Endothelial cell (in vitro differentiated cells): ENCODE measurements around the gene CRK. TPM values are rescaled to one million over a fixed set of nuclear protein-coding genes. Genes with fewer than 3 reads are reported as not detected.

Experiments used
- DNase-seq: peaks from one replicate; pipeline ENCODE4 v3.0.0; 2021; ENCODE audit warnings: low spot score
- H3K27ac Mint-ChIP-seq: one replicate; pipeline ENCODE4 v1.8.0; 2021; ENCODE audit warnings: mixed read lengths, inconsistent platforms; ENCODE audit not compliant: unreplicated experiment
- H3K27me3 Mint-ChIP-seq: one replicate; pipeline ENCODE4 v1.8.0; 2021; ENCODE audit warnings: mild to moderate bottlenecking, moderate library complexity, mixed read lengths, inconsistent platforms; ENCODE audit not compliant: unreplicated experiment
- H3K36me3 Mint-ChIP-seq: one replicate; pipeline ENCODE4 v1.8.0; 2021; ENCODE audit warnings: mild to moderate bottlenecking, low read depth, mixed read lengths, inconsistent platforms; ENCODE audit not compliant: unreplicated experiment
- H3K4me1 Mint-ChIP-seq: one replicate; pipeline ENCODE4 v1.8.0; 2021; ENCODE audit warnings: mild to moderate bottlenecking, mixed read lengths, inconsistent platforms; ENCODE audit not compliant: unreplicated experiment
- H3K4me3 Mint-ChIP-seq: one replicate; pipeline ENCODE4 v1.8.0; 2021; ENCODE audit warnings: mild to moderate bottlenecking, mixed read lengths, inconsistent platforms; ENCODE audit not compliant: unreplicated experiment
- H3K9me3 Mint-ChIP-seq: one replicate; pipeline ENCODE4 v1.8.0; 2021; ENCODE audit warnings: mixed read lengths, inconsistent platforms; ENCODE audit not compliant: unreplicated experiment
- CTCF ChIP-seq: fragments of 200-600 bp; sonication (generic); IDR thresholded peaks from one replicate; pipeline ENCODE4 v1.5.0; 2021; ENCODE audit warnings: antibody characterized with exemption; ENCODE audit not compliant: unreplicated experiment
- total RNA-seq: library from RNA; stranded (reverse); fragmentation: NEBNext Ultra II Directional; extraction: Animal tissue kit (Norgen Biotek cat#: 25700); gene quantifications from one replicate; pipeline ENCODE4 v1.2.1, GENCODE V29; 2021; ENCODE audit not compliant: unreplicated experiment

Gene CRK
- total RNA-seq, 1 donor from 2014 or later = 119 TPM

GRCh38 chr17:1471490-1471889 lies 15.5 kb upstream of the CRK start:
- DNase-seq = no peak
- Mint-ChIP-seq H3K4me3 (no peak overlapping the region), H3K27me3 (peaks cover 8% of the 10 kb centered on the region), H3K4me1 (peaks cover 3% of the 10 kb centered on the region), H3K36me3 (peaks cover 38% of the 10 kb centered on the region), H3K27ac (no peak overlapping the region), H3K9me3 (no peaks in the 10 kb centered on the region)
- TF ChIP-seq CTCF = no peak

GRCh38 chr17:1470755-1471462 lies 14.9 kb upstream of the CRK start:
- Mint-ChIP-seq H3K4me3 (no peak overlapping the region), H3K4me1 (peaks cover 3% of the 10 kb centered on the region), H3K27me3 (peaks cover 8% of the 10 kb centered on the region), H3K9me3 (no peaks in the 10 kb centered on the region), H3K27ac (no peak overlapping the region), H3K36me3 (peaks cover 38% of the 10 kb centered on the region)
- DNase-seq = no peak
- TF ChIP-seq CTCF = no peak

GRCh38 chr17:1470071-1470754 lies 14.2 kb upstream of the CRK start:
- no peak overlapping the region for H3K4me3 Mint-ChIP-seq
- H3K27ac Mint-ChIP-seq = no peak overlapping the region
- no peak for TF ChIP-seq CTCF
- H3K27me3 Mint-ChIP-seq = peaks cover 8% of the 10 kb centered on the region
- H3K9me3 Mint-ChIP-seq = no peaks in the 10 kb centered on the region
- no peaks in the 10 kb centered on the region for H3K4me1 Mint-ChIP-seq
- H3K36me3 Mint-ChIP-seq = peaks cover 34% of the 10 kb centered on the region
- no peak for DNase-seq

- Mint-ChIP-seq H3K27me3 (peaks cover 8% of the 10 kb centered on the region), H3K36me3 (peaks cover 37% of the 10 kb centered on the region), H3K9me3 (no peaks in the 10 kb centered on the region), H3K4me3 (peak overlapping the region; percentile 63), H3K4me1 (no peaks in the 10 kb centered on the region), H3K27ac (peak overlapping the region; percentile 30)
- TF ChIP-seq CTCF = no peak
- DNase-seq = no peak
Observed at GRCh38 chr17:1469231-1469852, 13.3 kb upstream of the CRK start.
